Central memory CD8-positive, alpha-beta T cell (primary cell): ENCODE measurements around the gene ST8SIA4.

Source experiments
- ATAC-seq: fragments of 150-1000 bp; cut with Tn5 transposase; replicated peaks from 2 replicates; pipeline ENCODE4 v1.10.0; 2022; ENCODE audit warnings: mild to moderate bottlenecking, moderate FRiP score, moderate number of reproducible peaks; ENCODE audit not compliant: poor library complexity, severe bottlenecking; ENCODE audit errors: extremely low read depth
- DNase-seq, 2 donors: peaks; one replicate each; pipeline ENCODE4 v3.0.0; 2021; ENCODE audit warnings: low spot score in 2 of 2
- H3K27ac Mint-ChIP-seq: one replicate; pipeline ENCODE4 v1.8.0; 2022; ENCODE audit warnings: low read depth, mild to moderate bottlenecking, moderate library complexity, mixed read lengths
- H3K27me3 Mint-ChIP-seq: one replicate; pipeline ENCODE4 v1.8.0; 2022; ENCODE audit warnings: mixed read lengths
- H3K36me3 Mint-ChIP-seq: one replicate; pipeline ENCODE4 v1.8.0; 2022; ENCODE audit warnings: mild to moderate bottlenecking, moderate library complexity, mixed read lengths; ENCODE audit not compliant: insufficient read depth
- H3K4me1 Mint-ChIP-seq: one replicate; pipeline ENCODE4 v1.8.0; 2022; ENCODE audit warnings: mixed read lengths
- H3K4me3 Mint-ChIP-seq: one replicate; pipeline ENCODE4 v1.8.0; 2022; ENCODE audit warnings: mild to moderate bottlenecking, moderate library complexity, mixed read lengths
- H3K9me3 Mint-ChIP-seq: one replicate; pipeline ENCODE4 v1.8.0; 2022; ENCODE audit warnings: mixed read lengths

Gene ST8SIA4

DNA sequence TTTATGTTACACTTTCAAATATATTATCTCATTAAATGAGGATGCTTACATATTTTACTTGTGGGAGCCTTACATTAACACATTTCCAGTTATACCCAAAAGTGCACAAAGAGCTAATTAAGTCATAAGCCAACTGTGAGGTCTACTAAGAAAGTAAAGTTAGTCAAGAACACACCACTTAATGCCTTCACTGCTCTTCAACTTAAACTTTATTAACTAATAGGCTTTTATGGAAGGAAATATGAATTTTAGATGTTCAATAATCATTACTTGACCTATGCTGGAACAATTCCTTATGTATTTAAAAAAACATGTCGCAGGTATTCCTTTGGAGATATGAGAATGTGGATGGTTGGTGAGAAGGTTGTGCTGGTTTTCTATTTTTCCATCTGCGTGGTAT, 3.4 kb downstream of the ST8SIA4 start:
- Mint-ChIP-seq H3K4me3 (peak overlapping the region; percentile 99), H3K36me3 (peaks cover 44% of the 10 kb centered on the region), H3K9me3 (no peaks in the 10 kb centered on the region), H3K27me3 (no peaks in the 10 kb centered on the region), H3K27ac (peak overlapping the region; percentile 98), H3K4me1 (peaks cover 63% of the 10 kb centered on the region)
- ATAC-seq (no peak), DNase-seq (no peak)

DNA sequence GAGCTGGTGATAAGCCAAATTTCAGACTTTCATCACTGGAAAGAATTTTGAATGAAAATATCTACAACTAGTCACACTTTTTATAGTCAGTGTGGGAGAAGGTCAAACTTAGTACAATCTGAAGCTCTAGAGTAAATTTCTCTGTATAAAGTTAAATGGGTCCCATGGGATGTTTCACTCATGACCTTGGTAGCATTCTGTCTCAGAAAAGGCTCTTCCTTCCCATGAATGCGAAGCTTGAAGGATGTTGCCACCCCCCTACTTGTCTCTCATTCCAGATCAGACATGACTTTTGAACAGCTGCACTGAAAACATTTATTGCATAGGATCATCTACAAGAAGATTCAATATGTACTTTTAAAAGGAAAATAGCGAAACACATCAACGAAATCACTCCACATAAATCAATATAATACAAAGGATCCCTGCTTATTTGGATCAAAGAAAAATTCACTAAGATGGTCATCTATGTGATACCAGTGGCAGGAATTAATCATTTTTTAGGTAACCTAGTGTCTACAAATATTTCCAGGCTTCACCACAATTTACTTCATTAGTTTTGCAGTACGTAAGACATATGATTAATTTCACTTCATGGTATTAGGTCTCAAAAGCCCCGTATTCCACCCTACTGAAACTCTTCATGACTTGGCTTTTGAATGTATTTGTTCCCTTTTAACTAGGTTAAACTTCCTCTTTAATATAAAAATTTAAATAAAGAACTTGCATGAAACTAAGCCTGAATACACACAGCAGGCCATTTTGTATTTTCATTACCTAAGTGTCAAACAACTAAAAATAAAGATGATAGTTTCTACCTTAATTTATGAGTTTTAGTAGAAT, 4.4 kb downstream of the ST8SIA4 start:
- peak overlapping the region; percentile 68 for H3K4me3 Mint-ChIP-seq
- H3K4me1 Mint-ChIP-seq = peaks cover 64% of the 10 kb centered on the region
- DNase-seq (no peak), ATAC-seq (no peak)
- peak overlapping the region; percentile 98 for H3K27ac Mint-ChIP-seq
- H3K36me3 Mint-ChIP-seq = peaks cover 45% of the 10 kb centered on the region
- no peaks in the 10 kb centered on the region for H3K27me3 Mint-ChIP-seq
- H3K9me3 Mint-ChIP-seq = no peaks in the 10 kb centered on the region

DNA sequence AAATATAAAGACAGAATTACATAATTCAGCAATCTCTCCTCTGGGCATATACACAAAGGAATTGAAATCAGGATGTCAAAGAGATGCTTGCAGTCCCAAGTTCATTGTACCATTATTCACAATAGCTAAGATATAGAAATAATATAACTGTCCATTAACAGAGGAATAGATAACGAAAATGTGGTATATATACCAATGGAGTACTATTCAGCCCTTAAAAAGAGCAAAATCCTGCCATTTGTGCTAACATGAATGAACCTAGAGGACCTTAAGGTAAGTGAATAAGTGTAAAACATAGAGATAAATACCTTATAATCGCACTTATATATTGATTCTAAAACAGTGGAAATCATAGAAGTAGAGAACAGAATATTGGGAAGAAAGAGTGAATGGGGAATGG, 7.0 kb downstream of the ST8SIA4 start:
- Mint-ChIP-seq H3K36me3 (peaks cover 30% of the 10 kb centered on the region), H3K4me3 (peak overlapping the region; percentile 33), H3K4me1 (peaks cover 58% of the 10 kb centered on the region), H3K27ac (peak overlapping the region; percentile 32), H3K9me3 (no peaks in the 10 kb centered on the region), H3K27me3 (no peaks in the 10 kb centered on the region)
- no peak for ATAC-seq
- DNase-seq = no peak

DNA sequence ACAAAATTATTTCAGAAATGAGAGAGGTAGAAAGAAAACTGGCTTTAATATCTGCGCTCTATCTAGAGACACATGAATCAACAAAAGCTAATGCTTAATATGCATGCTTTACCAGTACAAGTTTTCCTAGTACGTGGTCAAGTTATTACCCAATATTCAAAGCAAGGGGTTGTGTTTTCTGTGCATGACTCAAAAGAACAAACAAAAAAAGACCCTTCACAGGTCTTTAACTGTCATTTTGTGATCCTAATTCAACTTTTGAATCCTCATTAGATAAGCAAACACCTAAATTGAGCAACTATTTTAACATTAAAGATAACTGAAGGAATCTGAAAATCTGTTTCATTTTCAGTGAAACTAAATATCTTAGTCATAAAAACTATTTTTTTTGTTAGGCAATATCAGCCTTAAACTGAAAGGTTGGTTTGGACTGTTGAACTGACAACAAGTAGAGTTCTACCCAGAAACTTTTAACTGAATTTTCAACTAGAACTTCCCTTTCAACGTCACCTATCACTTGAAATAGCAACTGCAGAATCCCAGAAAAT, 12.5 kb downstream of the ST8SIA4 start:
- no peaks in the 10 kb centered on the region for H3K9me3 Mint-ChIP-seq
- peak overlapping the region; percentile 70 for H3K4me3 Mint-ChIP-seq
- H3K4me1 Mint-ChIP-seq = peaks cover 52% of the 10 kb centered on the region
- H3K27me3 Mint-ChIP-seq = no peaks in the 10 kb centered on the region
- peaks cover 20% of the 10 kb centered on the region for H3K36me3 Mint-ChIP-seq
- DNase-seq (no peak), ATAC-seq (no peak)
- peak overlapping the region; percentile 89 for H3K27ac Mint-ChIP-seq

DNA sequence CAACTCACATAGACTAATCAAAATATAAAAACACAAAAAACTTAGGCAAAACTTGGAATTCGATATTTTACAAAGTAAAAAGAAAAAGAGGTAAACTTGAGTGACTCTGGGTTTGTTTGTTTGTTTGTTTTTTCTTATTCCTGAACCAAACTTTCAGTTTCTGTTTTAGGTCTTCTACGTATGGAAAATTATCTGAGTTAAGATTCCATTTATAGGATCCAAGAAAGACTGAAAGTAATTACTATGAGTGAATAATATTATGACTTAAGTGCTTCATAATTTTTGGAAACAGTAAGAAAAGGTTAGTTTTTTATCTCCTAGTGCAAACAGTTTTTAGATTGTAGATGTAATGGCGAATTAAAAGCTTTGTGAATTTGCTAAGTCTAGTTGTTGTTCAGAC, 13.2 kb downstream of the ST8SIA4 start:
- no peaks in the 10 kb centered on the region for H3K9me3 Mint-ChIP-seq
- DNase-seq (no peak), ATAC-seq (no peak)
- H3K4me1 Mint-ChIP-seq = peaks cover 48% of the 10 kb centered on the region
- H3K27me3 Mint-ChIP-seq = no peaks in the 10 kb centered on the region
- peak overlapping the region; percentile 70 for H3K4me3 Mint-ChIP-seq
- peak overlapping the region; percentile 89 for H3K27ac Mint-ChIP-seq
- H3K36me3 Mint-ChIP-seq = peaks cover 21% of the 10 kb centered on the region

DNA sequence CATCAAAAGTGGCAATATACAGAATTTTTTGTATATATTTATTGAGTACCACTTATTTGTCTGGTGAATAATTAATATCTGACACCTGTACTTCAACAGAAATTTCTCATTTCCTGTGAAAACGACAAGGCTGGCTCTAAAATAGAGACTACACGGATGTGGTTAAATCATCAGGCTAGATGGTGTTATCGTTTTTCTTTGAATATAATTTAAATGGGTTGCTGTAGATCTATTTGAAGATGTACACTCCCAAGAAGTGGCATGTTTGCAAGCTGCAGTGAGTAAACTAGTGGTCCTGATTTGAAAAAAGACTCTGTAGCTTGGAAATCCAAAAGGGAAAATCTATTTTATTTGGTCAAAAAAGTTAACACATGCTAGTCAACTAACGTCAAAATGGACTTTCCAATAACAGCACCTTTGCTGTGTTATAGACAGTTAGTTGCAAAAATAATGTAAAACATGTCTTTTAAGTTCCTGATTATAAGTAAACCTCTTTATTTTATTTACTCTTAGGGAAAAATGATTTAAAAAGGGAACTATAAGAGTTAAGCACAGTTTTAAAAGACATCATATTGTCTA, 13.8 kb downstream of the ST8SIA4 start:
- peak; percentile 92 for ATAC-seq
- DNase-seq = peak in 1 of 2 donors; percentile 20
- Mint-ChIP-seq H3K4me3 (peak overlapping the region; percentile 70), H3K9me3 (no peaks in the 10 kb centered on the region), H3K36me3 (peaks cover 19% of the 10 kb centered on the region), H3K4me1 (peaks cover 48% of the 10 kb centered on the region), H3K27me3 (no peaks in the 10 kb centered on the region), H3K27ac (peak overlapping the region; percentile 89)

DNA sequence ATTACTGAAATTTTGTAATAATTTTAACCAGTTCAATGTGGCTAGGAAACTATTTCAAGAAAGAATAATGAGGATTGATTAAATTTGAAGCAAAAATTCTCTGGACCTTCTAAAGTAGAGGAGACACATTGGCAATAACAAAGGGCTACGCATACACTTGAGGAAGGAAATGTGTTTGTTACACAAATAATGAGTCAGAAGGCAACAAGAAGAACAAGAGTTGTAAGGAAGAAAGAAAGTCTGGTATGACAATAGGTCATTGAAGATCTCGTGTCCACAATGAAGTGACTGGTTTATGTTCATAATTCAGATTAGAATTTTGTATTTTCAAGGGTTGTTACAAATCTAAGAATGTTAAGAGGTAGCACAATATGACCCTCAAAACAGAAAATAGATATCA, 25.8 kb downstream of the ST8SIA4 start:
- Mint-ChIP-seq H3K4me1 (peaks cover 52% of the 10 kb centered on the region), H3K4me3 (no peak overlapping the region), H3K36me3 (peaks cover 27% of the 10 kb centered on the region), H3K27ac (no peak overlapping the region), H3K27me3 (no peaks in the 10 kb centered on the region), H3K9me3 (no peaks in the 10 kb centered on the region)
- ATAC-seq = no peak
- DNase-seq = no peak

DNA sequence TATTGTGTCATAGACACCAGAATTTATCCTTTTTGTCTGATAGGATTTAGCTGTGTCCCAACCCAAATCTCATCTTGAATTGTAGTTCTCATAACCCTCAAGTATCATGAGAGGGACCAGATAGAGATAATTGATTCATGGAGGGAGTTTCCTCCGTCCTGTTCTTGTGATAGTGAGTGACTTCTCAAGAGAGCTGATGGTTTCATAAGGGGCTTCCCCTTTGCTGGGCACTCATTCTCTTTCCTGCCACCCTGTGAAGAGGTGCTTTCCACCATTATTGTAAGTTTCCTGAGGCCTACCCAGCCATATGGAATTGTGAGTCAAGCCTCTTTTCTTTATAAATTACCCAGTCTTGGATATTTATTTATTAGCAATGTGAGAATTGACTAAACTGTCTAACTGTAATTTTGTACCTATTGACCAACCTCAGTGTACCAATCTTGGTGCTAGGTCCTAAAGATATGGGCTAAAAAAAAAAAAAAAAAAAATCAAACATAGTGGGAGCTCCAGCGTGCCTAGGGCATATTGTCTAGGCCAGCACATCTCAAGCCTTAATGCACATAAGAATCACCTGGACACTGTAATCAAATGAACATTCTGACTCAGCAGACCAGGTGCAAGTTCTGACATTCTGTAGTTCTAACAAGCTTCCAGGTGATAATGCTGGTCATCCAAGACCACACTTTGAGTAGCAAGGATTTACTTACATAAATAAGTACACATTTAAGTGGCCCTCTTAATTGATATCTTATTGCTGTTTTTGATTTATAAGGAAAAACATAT, 30.5 kb downstream of the ST8SIA4 start:
- peak overlapping the region; percentile 47 for H3K27ac Mint-ChIP-seq
- ATAC-seq (peak; percentile 56), DNase-seq (no peak)
- H3K36me3 Mint-ChIP-seq = peaks cover 16% of the 10 kb centered on the region
- no peaks in the 10 kb centered on the region for H3K9me3 Mint-ChIP-seq
- no peaks in the 10 kb centered on the region for H3K27me3 Mint-ChIP-seq
- peaks cover 42% of the 10 kb centered on the region for H3K4me1 Mint-ChIP-seq
- no peak overlapping the region for H3K4me3 Mint-ChIP-seq

DNA sequence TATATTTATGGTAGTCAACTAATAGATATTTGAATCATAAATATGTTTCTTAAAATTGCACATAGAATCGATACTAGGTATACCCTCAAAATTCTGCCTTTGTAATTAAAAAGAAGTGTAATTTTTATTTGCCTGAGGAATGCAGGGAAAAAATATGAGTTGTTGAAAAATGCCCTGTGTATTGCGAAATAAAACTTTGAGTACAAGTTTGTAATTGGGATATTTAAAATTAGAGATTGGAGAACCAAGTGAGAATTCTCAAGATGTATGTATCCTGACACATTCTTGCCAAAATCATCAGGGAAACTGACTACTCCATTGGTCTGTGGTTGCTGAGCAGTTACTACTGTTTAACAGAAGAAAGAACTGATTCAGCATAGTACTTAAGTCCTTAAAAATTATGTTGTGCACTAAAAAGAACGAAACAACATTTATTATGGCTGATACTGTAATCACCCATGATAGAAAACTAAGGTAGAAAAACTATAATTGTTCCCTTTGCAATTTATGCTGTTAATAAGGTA, 36.0 kb downstream of the ST8SIA4 start:
- no peak overlapping the region for H3K27ac Mint-ChIP-seq
- no peak for ATAC-seq

DNA sequence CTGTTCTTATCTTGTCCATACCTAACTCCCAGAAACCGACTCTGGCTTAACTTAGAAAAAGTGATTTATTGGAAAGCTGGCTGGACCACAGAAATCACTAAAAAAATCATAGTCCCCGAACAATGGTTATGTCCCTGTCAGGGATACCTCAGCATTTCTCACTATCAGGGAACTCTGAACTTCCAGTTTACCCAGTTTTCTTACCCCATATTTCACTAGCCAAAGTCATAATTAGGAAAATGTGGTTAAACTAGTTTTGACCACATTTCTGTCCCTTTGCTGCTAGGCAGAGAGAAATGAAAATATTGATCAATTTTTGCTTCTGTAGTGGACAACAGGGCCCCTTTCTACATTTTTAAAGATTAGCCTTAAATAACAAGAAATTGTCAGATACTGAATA, 38.2 kb downstream of the ST8SIA4 start:
- Mint-ChIP-seq H3K4me3 (no peak overlapping the region), H3K36me3 (peaks cover 20% of the 10 kb centered on the region), H3K4me1 (peaks cover 51% of the 10 kb centered on the region), H3K27me3 (no peaks in the 10 kb centered on the region), H3K27ac (peak overlapping the region; percentile 82), H3K9me3 (no peaks in the 10 kb centered on the region)
- no peak for ATAC-seq
- DNase-seq = no peak

More for the DNA sequence above, 36.0 kb downstream of the ST8SIA4 start:
- DNase-seq = no peak
- Mint-ChIP-seq H3K4me3 (no peak overlapping the region), H3K9me3 (no peaks in the 10 kb centered on the region), H3K36me3 (peaks cover 18% of the 10 kb centered on the region), H3K27me3 (no peaks in the 10 kb centered on the region), H3K4me1 (peaks cover 35% of the 10 kb centered on the region)

DNA sequence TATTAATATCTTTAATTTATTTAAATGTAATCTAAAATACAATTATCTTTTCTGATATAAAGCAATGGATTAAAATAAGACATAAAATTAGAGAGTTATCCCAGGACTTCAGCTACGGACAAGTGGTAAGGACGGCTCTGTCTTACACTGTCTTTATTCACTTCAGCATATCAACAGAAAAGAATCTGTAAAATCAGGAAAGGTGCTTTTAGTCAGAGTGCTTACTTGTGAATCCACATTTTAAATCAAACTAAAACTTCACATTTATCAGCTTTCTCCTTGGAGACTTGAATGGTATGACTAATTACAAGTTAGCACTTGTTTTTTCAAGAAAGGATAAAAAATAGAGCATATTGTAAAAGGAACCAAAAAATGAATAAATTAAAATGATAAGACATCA, 39.3 kb downstream of the ST8SIA4 start:
- peaks cover 18% of the 10 kb centered on the region for H3K36me3 Mint-ChIP-seq
- H3K9me3 Mint-ChIP-seq = no peaks in the 10 kb centered on the region
- ATAC-seq = no peak
- H3K27me3 Mint-ChIP-seq = no peaks in the 10 kb centered on the region
- DNase-seq = no peak
- H3K4me1 Mint-ChIP-seq = peaks cover 58% of the 10 kb centered on the region
- no peak overlapping the region for H3K4me3 Mint-ChIP-seq
- no peak overlapping the region for H3K27ac Mint-ChIP-seq

DNA sequence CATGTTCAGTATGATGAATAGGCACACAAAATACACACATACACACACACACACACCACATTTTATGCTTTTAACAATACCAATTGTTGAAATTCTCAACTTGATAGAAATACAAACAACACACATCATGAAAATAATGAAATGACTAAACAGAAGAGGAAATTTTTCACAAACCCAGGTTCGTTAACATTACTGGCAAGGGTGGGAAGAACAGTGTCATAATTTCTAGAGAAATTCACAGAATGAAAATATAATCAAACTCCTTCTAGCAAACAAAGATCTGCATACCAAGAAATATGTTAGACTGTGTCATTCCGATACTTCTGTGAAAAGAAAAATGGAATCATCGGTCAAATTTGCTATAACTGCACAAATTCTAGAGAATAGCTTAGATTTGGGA, 41.9 kb downstream of the ST8SIA4 start:
- H3K27ac Mint-ChIP-seq = peak overlapping the region; percentile 80
- H3K36me3 Mint-ChIP-seq = peaks cover 22% of the 10 kb centered on the region
- H3K9me3 Mint-ChIP-seq = no peaks in the 10 kb centered on the region
- no peak overlapping the region for H3K4me3 Mint-ChIP-seq
- H3K4me1 Mint-ChIP-seq = peaks cover 59% of the 10 kb centered on the region
- ATAC-seq (no peak), DNase-seq (no peak)
- no peaks in the 10 kb centered on the region for H3K27me3 Mint-ChIP-seq
